HG03159 (cell line): ENCODE data around the gene ZNF133.
"Not testable (repeated sequence)": the region's sequence is repeated elsewhere in the genome, so short reads cannot be mapped to it uniquely, and the experiment has no call there.

Source experiments
- ATAC-seq: cut with Tn5 transposase; IDR thresholded peaks from one replicate; pipeline ENCODE4 v1.9.1; 2021; ENCODE audit warnings: mild to moderate bottlenecking, moderate library complexity; ENCODE audit not compliant: unreplicated experiment

The ZNF133 gene

DNA sequence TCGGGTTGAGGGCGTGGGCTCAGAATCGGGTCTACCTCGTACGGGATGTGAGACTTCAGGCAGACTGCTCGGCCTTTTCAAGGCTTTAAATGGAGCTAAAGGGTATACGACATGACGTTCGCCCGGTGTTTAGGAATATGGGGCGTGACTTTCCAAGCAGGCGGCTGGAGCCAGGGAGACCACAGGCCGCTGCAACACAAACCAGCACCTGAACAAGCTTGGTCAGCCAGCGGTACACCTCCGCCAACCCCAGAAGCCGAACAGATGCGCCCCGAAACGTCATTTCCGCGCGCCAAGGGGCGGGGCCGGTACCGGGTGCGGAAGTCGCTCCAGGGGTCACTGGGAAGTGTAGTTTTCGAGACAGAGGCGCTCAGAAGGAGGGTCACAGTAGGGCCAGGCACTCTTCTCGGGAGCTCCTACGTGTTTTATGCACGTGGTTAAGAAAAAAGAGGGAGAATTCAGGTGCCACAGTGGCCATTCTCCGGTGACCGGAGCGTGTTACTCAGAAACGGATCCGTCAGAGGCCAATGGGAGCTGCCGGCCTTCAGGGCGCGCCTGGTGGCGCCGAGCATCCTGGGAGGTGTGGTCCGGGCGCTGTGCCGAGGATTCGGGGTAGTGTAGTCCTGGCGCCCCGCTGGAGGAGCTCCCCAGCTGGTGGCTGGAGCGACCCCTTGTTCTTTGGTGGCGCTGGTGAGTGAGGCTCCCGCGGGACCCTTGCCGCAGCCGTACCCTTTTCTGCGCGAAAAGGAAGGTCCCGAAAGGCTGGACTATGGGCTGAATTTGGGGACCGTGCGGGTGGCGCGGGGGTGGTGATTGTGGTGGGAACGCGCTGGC is at the start of gene ZNF133:
Gene ZNF133, plus strand, starts transcription at position 613 of the 834 bp plus-strand sequence. CDS start 17,160 bp downstream, outside the sequence.
- peak; percentile 97 for ATAC-seq

DNA sequence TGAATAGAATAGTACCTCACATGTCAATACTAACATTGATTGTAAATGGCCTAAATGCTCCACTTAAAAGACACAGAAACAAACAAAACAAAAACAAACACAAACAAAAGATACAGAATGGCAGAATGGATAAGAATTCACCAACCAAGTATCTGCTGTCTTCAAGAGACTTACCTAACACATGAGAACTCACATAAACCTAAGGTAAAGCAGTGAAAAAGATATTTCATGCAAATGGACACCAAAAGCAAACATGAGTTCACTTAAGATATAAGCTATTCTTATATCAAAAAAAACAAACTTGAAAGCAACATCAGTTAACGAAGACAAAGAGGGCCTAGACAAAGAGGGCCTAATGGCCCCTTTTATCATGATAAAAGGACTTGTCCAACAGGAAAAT is 47.3 kb upstream of the ZNF133 start:
- no peak for ATAC-seq

DNA sequence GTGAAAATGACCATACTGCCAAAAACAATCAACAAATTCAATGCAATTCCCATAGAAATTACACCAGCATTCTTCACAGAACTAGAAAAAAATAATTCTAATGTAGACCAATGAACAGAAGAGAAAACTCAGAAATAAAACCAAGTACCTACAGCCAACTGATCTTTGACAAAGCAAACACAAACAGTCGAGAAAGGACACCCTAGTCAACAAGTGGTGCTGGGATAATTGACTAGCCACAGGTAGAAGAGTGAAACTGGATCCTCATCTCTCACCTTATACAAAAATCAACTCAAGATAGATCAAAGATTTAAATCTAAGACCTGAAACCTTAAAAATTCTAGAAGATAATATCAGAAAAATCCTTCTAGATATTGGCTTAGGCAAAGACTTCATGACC is 44.5 kb upstream of the ZNF133 start:
- ATAC-seq, result no peak

DNA sequence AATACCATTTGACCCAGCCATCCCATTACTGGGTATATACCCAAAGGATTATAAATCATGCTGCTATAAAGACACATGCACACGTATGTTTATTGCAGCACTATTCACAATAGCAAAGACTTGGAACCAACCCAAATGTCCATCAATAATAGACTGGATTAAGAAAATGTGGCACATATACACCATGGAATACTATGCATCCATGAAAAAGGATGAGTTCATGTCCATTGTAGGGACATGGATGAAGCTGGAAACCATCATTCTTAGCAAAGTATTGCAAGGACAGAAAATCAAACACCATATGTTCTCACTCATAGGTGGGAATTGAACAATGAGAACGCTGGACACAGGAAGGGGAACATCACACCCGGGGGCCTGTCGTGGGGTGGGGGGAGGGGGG is 39.8 kb upstream of the ZNF133 start:
- not testable (repeated sequence) for ATAC-seq

DNA sequence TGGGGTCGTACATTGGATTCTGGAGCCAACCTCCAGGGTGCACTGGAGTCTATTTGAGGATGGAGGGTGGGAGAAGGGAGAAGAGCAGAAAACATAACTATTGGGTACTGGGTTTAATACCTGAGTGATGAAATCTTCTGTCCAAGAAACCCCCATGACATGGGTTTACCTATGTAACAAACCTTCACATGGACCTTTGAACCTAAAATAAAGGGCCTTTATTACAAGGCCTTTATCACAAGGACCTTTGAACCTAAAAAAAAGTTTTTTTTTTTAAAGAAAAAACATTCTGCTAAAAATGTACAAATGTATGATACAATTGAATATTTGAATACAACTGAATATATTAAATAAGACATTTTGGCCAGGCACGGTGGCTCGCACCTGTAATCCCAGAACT is 38.1 kb upstream of the ZNF133 start:
- ATAC-seq, result no peak

DNA sequence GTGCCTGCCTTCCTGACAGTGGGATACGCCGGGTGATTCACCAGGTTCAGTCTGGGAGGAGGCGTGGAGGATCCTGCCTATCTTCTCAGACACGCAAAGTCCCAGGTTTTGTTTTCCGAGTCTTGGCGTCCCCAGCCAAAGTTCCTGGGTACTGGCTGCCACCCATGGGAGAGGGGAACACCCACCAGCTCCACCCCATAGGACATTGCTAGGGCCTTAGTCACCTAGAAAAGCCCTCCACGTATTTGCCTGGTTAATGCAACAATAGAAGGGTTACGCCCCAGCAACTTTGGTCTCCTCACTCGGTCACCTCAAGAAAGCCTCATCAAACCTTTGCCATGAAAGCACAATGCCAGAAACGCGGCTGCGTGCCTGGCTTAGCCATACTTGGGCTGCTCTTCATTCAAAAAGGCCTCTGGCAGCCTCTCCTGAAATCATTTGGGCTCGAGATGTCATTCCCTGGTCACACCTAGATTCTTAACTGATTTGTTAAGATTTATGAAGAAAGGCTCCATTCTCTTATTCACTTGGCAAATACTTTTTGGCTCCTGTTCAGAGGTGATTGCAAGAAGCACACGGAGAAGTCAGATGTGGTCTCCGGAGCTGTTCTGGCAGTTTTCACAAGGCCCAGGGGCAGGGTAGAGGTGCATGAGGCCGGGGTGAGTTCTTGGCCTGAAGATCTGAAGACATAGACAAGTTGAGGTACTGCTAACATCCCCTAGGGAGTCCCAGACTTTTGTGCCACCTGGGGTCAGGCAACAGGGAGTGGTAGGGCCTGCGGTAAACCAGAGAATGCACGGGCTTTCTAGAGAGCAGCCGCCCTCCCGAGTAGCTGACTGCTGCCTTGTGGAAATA is 35.5 kb upstream of the ZNF133 start:
- no peak for ATAC-seq

DNA sequence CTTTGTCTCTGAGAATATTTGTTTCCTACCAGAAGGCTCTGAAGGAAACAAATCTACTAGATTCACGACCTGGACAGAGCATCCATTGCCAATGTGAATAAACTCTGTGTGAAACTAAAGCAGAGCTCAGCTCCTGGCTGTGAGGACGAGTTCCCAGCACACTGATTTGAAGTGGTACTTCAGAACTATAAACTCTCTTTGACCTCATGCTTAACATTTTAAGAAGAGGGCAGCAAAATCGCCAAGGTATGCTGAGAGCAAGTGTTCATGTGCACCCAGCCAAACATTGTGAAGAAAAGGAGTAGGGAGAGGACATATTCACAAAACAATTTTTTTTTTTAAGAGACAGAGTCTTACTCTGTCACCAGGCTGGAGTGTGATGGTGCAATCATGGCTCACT is 33.7 kb upstream of the ZNF133 start:
- no peak for ATAC-seq

DNA sequence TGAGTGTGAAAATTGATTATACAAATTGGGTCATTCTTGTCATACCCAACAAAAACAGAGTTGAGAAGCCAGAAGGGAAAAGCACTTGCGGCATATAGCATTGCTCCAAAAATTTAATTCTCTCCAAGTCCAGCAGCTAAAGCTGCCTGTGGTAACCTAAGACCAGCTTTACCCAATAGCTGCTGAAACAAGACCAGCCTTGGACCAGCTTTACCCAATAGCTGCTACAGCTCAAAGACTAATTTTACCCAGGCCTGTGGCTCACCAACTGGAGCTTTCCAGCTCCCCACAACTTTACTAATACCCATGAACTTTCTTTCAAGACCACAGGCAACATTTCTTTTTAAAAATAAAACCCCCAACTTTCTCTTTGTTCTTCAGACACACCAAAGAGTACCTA is 32.8 kb upstream of the ZNF133 start:
- no peak for ATAC-seq

DNA sequence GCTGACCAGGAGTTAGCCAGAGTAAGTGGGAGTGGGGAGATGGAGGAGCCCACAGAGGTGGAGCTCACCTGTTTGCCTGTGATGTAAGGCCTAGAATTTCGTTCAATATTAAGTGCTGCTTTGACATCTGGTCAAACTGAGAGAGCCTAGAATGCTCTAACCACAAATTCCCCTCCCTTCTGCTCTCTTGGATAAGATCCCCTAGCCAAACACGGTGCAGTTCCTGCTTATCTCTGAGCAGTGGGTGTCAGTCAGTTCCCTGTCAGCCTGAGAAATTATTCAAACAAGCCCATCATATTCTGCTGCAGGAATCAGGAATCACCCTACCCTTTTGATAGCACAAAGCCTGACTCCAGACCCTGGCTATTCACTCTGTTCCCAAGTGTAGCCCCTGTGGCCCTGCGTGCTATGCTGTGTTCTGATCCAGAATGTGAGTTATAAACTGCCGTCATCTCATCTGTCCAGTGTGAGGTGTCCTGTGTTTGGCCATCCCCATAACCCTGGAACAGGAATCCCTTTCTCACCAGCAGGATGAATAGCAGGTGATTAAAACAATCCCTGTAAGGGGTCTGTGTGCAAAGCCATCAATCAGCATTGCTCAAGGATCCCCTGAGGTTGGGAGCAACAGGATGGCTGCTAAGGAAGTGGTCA is 31.8 kb upstream of the ZNF133 start:
- ATAC-seq, result no peak

DNA sequence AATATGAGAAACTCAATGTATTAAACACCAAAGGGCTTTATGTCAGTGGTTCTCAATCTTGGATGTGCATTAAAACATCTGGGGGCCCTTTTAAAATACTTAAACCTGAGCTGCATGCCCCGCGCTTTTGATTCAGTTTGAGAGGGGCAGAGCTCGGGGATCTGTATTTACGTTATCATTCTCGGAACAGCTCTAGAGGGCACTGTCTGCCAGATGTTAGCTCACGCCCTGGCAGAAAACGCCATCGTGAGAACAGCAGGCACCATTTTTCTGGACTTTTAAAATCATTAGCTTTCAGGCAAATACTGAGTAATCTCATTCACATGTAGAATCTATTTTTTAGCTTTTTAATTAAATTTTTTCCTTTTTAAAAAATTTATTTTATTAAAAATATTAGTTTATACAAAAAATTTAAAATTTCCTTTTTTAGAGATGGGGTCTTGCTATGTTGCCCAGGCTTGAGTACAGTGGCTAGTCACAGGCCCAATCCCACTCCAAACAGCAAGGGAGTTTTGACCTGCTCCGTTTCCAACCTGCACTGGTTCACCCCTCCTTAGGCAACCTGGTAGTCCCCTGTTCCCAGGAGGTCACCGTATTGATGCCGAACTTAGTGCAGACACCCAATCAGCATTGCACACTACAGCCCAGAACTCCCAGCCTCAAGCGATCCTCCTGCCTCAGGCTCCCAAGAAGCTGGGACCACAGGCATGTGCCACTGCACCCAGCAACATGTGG is 30.0 kb upstream of the ZNF133 start:
- ATAC-seq, result no peak

DNA sequence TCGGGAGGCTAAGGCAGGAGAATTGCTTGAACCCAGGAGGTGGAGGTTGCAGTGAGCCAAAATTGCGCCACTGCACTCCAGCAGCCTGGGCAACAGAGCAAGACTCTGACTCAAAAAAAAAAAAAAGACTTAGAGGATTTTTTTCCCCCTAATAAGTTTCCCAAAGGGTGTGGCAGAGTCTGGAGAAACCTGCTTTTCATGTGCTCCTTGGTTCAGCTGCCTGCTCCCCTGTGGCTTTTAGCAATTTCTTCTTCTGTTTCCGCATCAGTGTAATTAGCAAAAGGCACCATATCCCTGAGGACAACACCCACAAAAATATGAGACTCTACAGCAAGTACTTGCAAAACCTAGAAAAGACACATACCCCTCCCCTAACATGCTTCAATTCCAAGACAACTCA is 28.6 kb upstream of the ZNF133 start:
- ATAC-seq, result no peak

DNA sequence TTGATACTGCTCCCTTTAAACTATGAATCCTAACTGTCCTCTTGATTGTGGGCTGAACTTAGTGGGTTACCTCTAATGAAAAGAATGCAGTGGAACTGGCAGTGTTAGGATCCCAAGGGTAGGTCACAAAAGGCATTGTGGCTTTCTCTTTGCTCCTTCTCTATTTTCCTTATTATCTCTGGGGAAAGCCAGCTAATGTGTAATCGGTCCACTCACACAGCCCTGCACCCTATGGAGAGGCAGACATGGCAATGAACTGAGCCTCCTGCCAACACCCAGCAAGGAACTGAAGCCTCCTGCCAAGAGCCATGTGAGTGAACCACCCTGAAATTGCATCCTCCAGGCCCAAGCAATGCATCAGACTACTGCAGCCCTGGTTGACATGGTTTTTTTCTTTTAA is 24.6 kb upstream of the ZNF133 start:
- ATAC-seq, result no peak

DNA sequence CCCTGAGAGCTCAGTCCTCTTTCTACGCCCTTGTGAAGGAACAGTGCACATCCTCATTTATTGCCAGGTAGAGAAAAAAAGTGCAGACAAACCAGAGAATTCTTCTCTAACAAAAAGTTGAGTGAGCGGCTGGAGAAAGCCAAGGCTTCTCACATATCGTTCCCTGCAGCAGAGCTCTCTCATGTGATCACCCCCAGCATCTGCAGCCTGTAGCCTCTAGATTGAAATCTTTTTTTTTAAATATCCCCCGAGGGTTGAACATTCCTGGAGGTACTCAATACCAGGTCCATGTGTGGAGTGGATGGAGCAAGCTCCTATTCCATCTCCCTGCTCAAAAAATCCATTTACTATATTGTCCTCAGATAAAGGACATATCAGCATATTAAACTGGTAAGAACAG is 22.9 kb upstream of the ZNF133 start:
- no peak for ATAC-seq

DNA sequence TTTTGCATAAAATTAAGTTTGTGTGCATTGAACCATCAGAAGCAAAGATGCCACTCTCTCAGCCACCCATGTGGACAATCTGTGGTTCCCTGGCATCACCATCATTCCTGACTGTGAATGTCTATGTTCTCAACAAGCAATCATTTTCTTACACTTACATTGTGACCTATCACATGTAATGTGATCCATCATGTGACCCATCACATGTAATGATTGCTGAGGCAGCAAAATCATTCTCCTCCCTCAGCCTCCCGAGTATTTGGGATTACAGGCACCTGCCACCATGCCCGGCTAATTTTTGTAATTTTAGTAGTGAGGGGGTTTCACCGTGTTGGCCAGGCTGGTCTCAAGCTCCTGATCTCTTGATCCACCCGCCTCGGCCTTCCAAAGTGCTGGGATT is 22.0 kb upstream of the ZNF133 start:
- no peak for ATAC-seq

DNA sequence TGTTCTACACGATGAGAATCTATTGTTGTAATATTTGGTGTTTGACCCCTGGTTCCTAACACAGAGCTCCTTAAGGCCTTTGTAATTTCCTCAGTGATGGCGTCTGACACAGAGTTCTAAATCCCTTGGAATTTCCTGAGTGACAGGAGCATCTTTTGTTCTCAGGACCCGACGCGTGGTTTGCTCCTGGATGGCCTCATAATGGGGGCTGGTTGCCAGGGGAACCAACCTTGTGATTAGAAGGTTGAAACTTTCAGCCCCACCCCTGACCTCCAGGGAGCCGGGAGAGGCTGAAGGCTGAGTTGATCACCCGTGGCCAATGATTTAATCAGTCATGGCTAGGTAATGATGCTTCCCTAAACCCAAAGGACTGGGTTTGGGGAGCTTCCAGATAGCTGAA is 20.5 kb upstream of the ZNF133 start:
- no peak for ATAC-seq

DNA sequence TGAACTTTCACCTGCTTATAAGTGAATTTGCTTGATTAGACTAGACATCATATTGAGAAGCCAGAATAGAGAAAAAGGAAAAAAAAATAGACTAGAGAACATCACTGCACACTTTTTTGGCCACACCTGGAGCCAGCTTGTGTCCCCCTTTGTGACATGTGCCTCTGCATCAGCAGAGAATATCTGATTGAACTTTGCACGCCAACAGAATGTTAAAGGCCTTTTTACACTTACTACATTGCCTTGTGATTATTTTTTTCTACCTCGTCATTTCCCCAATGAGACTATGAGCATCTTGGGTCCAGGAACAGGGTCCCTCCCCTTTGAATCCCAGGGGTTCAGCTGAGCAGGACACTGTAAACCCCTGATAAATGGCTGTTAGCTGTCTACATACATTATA is 17.2 kb upstream of the ZNF133 start:
- ATAC-seq, result no peak

DNA sequence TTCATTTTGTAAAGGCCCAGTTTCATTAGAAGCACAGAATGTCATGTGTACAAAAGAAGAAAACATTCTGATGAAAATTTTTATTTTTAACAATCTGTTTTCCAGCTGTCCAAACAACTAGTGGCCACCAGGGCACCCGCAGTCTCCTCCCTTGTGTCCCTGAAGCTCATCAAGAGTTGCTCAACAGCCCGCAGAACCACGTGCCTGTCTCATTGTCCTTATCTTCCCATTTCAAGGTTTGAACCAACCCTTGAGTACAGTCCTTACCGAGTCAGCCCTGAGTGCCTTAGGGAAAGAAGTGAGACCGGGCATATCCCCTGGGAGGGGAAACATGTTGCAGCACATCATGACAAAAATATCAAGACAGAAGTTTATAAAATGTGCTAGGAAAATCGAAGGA is 15.9 kb upstream of the ZNF133 start:
- ATAC-seq, result no peak

DNA sequence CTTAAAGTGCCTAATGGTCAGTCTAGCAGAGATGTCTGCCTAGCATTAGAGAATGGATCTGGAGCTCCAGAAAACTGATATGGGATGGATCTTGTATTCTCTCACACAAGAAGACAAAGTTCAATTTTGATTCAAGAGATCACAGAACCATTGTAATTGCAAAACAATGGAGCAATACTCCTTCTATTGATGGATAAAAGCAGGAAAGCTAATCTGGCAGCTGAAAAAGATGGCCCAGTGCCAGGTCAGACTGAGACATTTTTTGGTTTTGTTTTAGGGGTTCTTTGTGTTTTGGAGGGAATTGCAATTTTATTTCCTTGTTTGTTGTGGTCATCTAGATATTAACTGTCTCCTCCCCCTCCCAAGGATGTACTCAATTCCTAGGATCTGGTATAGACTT is 14.6 kb upstream of the ZNF133 start:
- no peak for ATAC-seq

DNA sequence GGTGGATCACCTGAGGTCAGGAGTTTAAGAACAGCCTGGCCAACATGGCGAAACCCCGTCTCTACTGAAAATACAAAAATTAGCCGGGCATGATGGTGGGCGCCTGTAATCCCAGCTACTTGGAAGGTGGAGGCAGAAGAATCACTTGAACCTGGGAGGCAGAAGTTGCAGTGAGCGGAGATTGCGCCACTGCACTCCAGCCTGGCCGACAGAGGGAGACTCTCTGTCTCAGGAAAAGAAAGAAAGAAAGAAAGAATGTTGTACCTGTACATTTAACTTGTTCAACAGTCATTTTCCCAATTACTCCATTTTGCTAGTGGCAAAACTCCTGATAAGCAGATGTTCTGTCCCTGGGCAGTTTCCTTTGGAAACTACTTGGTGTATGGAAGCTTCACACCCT is 12.4 kb upstream of the ZNF133 start:
- ATAC-seq, result not testable (repeated sequence)

DNA sequence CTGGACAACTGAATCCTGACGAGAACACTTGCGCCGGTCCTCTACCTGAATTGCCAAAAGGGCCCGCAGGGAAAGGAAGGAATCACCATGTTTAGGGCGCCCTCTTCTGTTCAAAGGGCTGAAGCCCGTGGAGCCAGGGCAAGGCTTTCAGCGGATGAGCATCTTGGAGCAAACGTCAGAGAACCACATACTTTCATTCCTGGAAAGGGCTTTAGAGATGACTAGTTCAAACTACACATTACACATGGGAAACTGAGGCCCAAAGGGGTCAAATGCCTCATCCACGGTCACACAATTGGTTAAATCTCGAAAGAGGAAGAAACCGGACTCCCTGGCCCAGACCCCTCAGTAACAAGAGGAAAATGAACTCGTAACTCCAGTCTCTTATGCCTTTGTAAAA is 11.5 kb upstream of the ZNF133 start:
- no peak for ATAC-seq

DNA sequence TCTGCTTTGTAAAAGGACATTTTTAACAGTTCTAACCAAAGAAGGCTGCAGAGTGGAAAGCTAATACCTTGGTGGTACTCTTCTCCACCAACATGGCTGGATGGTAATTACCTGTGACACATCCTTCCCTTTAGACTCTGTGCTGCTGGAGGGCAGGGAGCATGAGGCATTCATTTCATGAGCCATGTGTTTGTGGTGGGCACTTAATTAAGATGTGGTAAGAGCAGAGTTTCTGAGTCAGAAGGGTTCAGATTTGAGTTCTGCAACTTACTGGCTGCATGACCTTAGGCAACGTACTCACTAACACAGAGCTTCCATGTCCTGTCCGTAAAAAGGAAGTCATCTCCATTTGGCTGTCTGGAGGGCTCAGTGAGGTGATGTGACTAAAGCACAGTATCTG is 9.1 kb upstream of the ZNF133 start:
- no peak for ATAC-seq
